ENCODE measurements around the gene GBA3. TPM values are rescaled to one million over a fixed set of nuclear protein-coding genes. Genes with fewer than 3 reads are reported as not detected.

The GBA3 gene
- total RNA-seq, 4 donors from 2014 or later = not detected

DNA sequence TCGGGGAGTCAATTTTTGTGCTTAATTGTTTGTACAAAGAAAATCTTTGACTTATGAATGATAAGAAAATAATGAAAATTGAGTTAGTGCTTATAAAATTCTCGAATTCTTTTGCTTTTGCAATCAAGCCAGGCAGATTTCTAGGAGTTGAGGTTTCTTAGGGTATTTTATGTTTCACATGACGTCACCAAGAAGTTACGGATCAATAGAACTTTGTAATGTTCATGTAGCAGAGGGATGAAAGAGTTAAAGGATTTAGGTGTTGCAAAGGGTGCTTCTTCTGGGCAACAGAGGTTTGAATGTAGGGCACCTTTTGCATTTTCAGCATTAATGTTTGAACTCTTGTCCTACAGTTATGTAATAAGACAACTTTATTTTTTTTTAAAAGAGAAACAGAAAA lies 19.4 kb downstream of the GBA3 start:
- 70 to 78% methylated on average over 4 of the region's 4 CpGs for WGBS, 2 donors
- no peaks in the 10 kb centered on the region for H3K4me1 ChIP-seq
- H3K9me3 ChIP-seq = no peaks in the 10 kb centered on the region
- no peak overlapping the region for H3K27ac ChIP-seq
- TF ChIP-seq, protein P1, sequence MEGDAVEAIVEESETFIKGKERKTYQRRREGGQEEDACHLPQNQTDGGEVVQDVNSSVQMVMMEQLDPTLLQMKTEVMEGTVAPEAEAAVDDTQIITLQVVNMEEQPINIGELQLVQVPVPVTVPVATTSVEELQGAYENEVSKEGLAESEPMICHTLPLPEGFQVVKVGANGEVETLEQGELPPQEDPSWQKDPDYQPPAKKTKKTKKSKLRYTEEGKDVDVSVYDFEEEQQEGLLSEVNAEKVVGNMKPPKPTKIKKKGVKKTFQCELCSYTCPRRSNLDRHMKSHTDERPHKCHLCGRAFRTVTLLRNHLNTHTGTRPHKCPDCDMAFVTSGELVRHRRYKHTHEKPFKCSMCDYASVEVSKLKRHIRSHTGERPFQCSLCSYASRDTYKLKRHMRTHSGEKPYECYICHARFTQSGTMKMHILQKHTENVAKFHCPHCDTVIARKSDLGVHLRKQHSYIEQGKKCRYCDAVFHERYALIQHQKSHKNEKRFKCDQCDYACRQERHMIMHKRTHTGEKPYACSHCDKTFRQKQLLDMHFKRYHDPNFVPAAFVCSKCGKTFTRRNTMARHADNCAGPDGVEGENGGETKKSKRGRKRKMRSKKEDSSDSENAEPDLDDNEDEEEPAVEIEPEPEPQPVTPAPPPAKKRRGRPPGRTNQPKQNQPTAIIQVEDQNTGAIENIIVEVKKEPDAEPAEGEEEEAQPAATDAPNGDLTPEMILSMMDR (IDR thresholded peaks at IDR 0.05) = no peak
- TF ChIP-seq POLR2A (IDR thresholded peaks at IDR 0.05) (no peak), EP300 (IDR thresholded peaks at IDR 0.05) (no peak)
- no peak for DNase-seq (ENCODE audit: low spot score in 2 of 2)
- H3K36me3 ChIP-seq = no peaks in the 10 kb centered on the region
- H3K4me3 ChIP-seq = no peak overlapping the region
- no peaks in the 10 kb centered on the region for H3K27me3 ChIP-seq

DNA sequence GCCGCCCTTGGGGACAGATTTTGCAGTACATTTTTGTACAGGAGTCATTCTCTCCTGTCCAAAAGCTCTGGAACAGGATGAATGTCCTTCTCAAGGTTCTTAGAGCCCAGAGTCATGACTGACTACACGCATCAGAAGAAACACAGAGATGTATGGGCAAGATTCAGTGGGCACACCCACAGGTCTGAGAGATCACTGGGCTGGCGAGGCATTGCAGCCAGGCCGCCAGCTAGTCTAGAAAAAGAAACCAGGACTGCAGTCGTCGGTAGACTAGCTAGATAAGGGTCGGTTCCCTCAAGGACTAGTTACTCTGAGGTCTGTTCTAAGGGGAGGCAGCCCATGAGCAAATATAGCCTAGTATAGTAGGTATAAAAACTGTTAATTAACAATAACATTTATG lies 19.8 kb downstream of the GBA3 start:
- no peak for DNase-seq (ENCODE audit: low spot score in 2 of 2)
- H3K27ac ChIP-seq = no peak overlapping the region
- TF ChIP-seq, protein P1 (IDR thresholded peaks at IDR 0.05) = no peak
- TF ChIP-seq EP300 (IDR thresholded peaks at IDR 0.05) = no peak
- TF ChIP-seq POLR2A (IDR thresholded peaks at IDR 0.05) = no peak
- WGBS, 2 donors = 87 to 91% methylated on average over 7 of the region's 7 CpGs
- no peak overlapping the region for H3K4me3 ChIP-seq
- H3K27me3 ChIP-seq = no peaks in the 10 kb centered on the region
- no peaks in the 10 kb centered on the region for H3K4me1 ChIP-seq
- no peaks in the 10 kb centered on the region for H3K9me3 ChIP-seq
- no peaks in the 10 kb centered on the region for H3K36me3 ChIP-seq

DNA sequence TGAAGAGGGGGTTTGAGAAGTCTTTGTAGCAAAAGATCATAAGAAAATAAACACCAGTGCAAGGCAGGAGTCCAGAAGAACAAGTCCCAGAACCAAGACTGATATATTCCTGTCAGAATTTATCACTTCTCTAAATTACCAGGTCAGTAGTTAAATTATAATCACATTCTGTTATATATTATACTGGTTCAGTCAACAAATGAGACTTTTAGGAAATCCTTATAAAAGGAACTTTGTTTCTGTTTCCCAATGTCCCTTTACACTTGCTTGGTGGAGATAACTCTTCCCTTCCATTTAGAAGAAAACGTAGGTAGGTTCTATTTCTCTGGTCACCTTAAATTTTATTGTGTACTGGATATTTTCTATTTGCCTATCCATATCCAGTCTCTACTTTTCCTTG lies 21.1 kb downstream of the GBA3 start:
- 70 to 77% methylated on average over 1 of the region's 1 CpG for WGBS, 2 donors
- Histone ChIP-seq H3K27me3 (no peaks in the 10 kb centered on the region), H3K4me3 (no peak overlapping the region), H3K4me1 (no peaks in the 10 kb centered on the region), H3K9me3 (no peaks in the 10 kb centered on the region), H3K27ac (no peak overlapping the region), H3K36me3 (no peaks in the 10 kb centered on the region)
- DNase-seq (ENCODE audit: low spot score in 2 of 2) = no peak
- TF ChIP-seq EP300 (IDR thresholded peaks at IDR 0.05) = no peak
- TF ChIP-seq, protein P1 (IDR thresholded peaks at IDR 0.05) = no peak
- no peak for TF ChIP-seq POLR2A (IDR thresholded peaks at IDR 0.05)

DNA sequence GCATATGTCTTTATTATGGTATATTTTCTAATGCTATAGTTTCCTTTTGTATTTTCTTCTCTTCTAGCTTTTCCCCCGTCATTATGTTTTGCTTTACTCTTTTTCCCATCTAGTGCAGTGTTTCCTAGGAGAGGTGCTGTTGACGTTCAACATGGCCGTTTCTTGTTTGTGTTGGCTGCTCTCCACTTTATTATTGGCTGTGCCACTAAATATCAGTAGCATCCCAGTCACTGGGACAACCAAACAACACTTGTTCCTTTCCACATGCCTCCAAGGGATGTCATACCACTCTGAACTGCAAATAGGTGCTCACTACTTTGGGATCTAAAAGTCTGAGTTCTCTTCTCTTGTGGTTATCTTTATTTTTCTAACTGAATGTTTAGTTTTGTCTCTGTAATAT lies 26.5 kb downstream of the GBA3 start:
- 63 to 71% methylated on average over 3 of the region's 3 CpGs for WGBS, 2 donors
- Histone ChIP-seq H3K4me3 (no peak overlapping the region), H3K9me3 (no peaks in the 10 kb centered on the region), H3K4me1 (no peaks in the 10 kb centered on the region), H3K27ac (no peak overlapping the region), H3K27me3 (no peaks in the 10 kb centered on the region), H3K36me3 (no peaks in the 10 kb centered on the region)
- no peak for DNase-seq (ENCODE audit: low spot score in 2 of 2)
- TF ChIP-seq EP300 (IDR thresholded peaks at IDR 0.05) (no peak), POLR2A (IDR thresholded peaks at IDR 0.05) (no peak)
- TF ChIP-seq, protein P1 (IDR thresholded peaks at IDR 0.05) = no peak

DNA sequence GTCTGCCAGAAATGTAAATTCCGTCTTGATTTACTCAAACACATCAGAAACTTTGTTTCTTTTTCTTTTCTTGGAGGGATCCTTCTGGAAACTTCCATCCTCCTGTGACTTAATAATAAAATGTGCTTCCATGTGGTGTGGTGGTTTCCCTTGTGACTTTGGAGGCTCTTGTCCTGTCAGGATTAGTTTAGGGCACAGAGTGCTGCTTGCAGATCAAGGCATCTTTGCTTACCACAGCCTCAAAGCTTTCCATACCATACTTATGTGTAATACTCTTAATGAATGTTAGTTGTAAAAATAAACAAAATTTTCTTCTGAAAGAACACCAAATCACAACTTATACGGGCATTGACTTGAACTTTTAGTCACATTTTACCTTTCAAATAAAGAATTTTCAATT lies 27.4 kb downstream of the GBA3 start:
- Histone ChIP-seq H3K9me3 (no peaks in the 10 kb centered on the region), H3K27me3 (no peaks in the 10 kb centered on the region), H3K27ac (no peak overlapping the region), H3K36me3 (no peaks in the 10 kb centered on the region), H3K4me3 (no peak overlapping the region), H3K4me1 (no peaks in the 10 kb centered on the region)
- WGBS, 2 donors = 72 to 79% methylated on average over 2 of the region's 2 CpGs
- DNase-seq (ENCODE audit: low spot score in 2 of 2) = no peak
- TF ChIP-seq EP300 (IDR thresholded peaks at IDR 0.05) = no peak
- no peak for TF ChIP-seq POLR2A (IDR thresholded peaks at IDR 0.05)
- TF ChIP-seq, protein P1 (IDR thresholded peaks at IDR 0.05) = no peak
